Nephron (organoid): ENCODE data around the gene NKPD1.
A peak's percentile ranks its signal among the peaks of the same experiment; 100 is the strongest.

Source experiments
- H3K27ac Mint-ChIP-seq, 3 experiments: 2 replicates each; pipeline ENCODE4 v1.8.0; 2020; ENCODE audit warnings: mixed read lengths in 3 of 3, mild to moderate bottlenecking in 2 of 3, moderate library complexity in 1 of 3
- H3K27me3 Mint-ChIP-seq: 2 replicates; pipeline ENCODE4 v1.8.0; 2021; ENCODE audit warnings: low read depth, mild to moderate bottlenecking, moderate library complexity, mixed read lengths
- H3K36me3 Mint-ChIP-seq: 2 replicates; pipeline ENCODE4 v1.8.0; 2020; ENCODE audit warnings: low read depth, mixed read lengths
- H3K4me1 Mint-ChIP-seq: 2 replicates; pipeline ENCODE4 v1.8.0; 2020; ENCODE audit warnings: mixed read lengths
- H3K4me3 Mint-ChIP-seq, 3 experiments: 2 replicates each; pipeline ENCODE4 v1.8.0; 2020; ENCODE audit warnings: mild to moderate bottlenecking in 3 of 3, mixed read lengths in 3 of 3, moderate library complexity in 2 of 3
- H3K9me3 Mint-ChIP-seq: 2 replicates; pipeline ENCODE4 v1.8.0; 2020; ENCODE audit warnings: mixed read lengths
- CTCF ChIP-seq, 3 experiments: fragments of 200-600 bp; sonication (generic); IDR thresholded peaks; one replicate each; pipeline ENCODE4 v1.5.0; 2021; ENCODE audit warnings: antibody characterized with exemption in 3 of 3; ENCODE audit not compliant: unreplicated experiment in 3 of 3

Gene NKPD1

GRCh38 chr19:45184115-45184514 lies 23.3 kb upstream of the NKPD1 start:
- Mint-ChIP-seq H3K27me3 (peaks cover 3% of the 10 kb centered on the region), H3K27ac (no peak overlapping the region), H3K9me3 (no peaks in the 10 kb centered on the region), H3K4me1 (peaks cover 9% of the 10 kb centered on the region), H3K4me3 (no peak overlapping the region), H3K36me3 (peaks cover 4% of the 10 kb centered on the region)
- no peak for TF ChIP-seq CTCF (IDR thresholded peaks at IDR 0.05; ENCODE audit: unreplicated experiment in 3 of 3)

GRCh38 chr19:45182758-45183157 lies 22.0 kb upstream of the NKPD1 start:
- H3K27me3 Mint-ChIP-seq: peaks cover 3% of the 10 kb centered on the region
- peaks cover 4% of the 10 kb centered on the region for H3K36me3 Mint-ChIP-seq
- peaks cover 13% of the 10 kb centered on the region for H3K4me1 Mint-ChIP-seq
- no peaks in the 10 kb centered on the region for H3K9me3 Mint-ChIP-seq
- H3K4me3 Mint-ChIP-seq: peak overlapping the region in 1 of 3 experiments; percentile 19
- H3K27ac Mint-ChIP-seq: no peak overlapping the region
- no peak for TF ChIP-seq CTCF (IDR thresholded peaks at IDR 0.05; ENCODE audit: unreplicated experiment in 3 of 3)

GRCh38 chr19:45180936-45181335 lies 20.2 kb upstream of the NKPD1 start:
- Mint-ChIP-seq H3K36me3 (peaks cover 4% of the 10 kb centered on the region), H3K9me3 (no peaks in the 10 kb centered on the region), H3K27ac (no peak overlapping the region), H3K27me3 (no peaks in the 10 kb centered on the region), H3K4me3 (peak overlapping the region; percentile 83 to 86 (median 86)), H3K4me1 (peaks cover 13% of the 10 kb centered on the region)
- TF ChIP-seq CTCF (IDR thresholded peaks at IDR 0.05; ENCODE audit: unreplicated experiment in 3 of 3): no peak

- no peak for TF ChIP-seq CTCF (IDR thresholded peaks at IDR 0.05; ENCODE audit: unreplicated experiment in 3 of 3)
- Mint-ChIP-seq H3K4me1 (peaks cover 19% of the 10 kb centered on the region), H3K9me3 (no peaks in the 10 kb centered on the region), H3K27me3 (no peaks in the 10 kb centered on the region), H3K4me3 (peak overlapping the region; percentile 83 to 86 (median 86)), H3K27ac (peak overlapping the region in 1 of 3 experiments; percentile 32), H3K36me3 (peaks cover 4% of the 10 kb centered on the region)
Measured at GRCh38 chr19:45179892-45180370, 19.1 kb upstream of the NKPD1 start.

GRCh38 chr19:45179072-45179891 lies 18.5 kb upstream of the NKPD1 start:
- Mint-ChIP-seq H3K27me3 (no peaks in the 10 kb centered on the region), H3K4me1 (peaks cover 19% of the 10 kb centered on the region), H3K4me3 (peak overlapping the region; percentile 89 to 91 (median 90)), H3K27ac (peak overlapping the region in 1 of 3 experiments; percentile 88), H3K9me3 (no peaks in the 10 kb centered on the region), H3K36me3 (peaks cover 4% of the 10 kb centered on the region)
- no peak for TF ChIP-seq CTCF (IDR thresholded peaks at IDR 0.05; ENCODE audit: unreplicated experiment in 3 of 3)
